Adrenal gland (tissue), 12 donors: ENCODE data around the gene ANXA6. TPM values are rescaled to one million over a fixed set of nuclear protein-coding genes. Genes with fewer than 3 reads are reported as not detected.
A peak's percentile ranks its signal among the peaks of the same experiment; 100 is the strongest.

ENCODE experiments used
- DNase-seq, 7 donors: peaks; one replicate each; pipeline ENCODE4 v3.0.0-alpha.2; 2019 to 2020
- H3K27ac ChIP-seq, 5 donors: fragments of 200-600 bp; sonication (generic) in 4 of 5; 1 replicate in 3 of 5; 2 replicates in 2 of 5; pipeline versions ENCODE4 v1.5.1 to v1.8.0; 2016 to 2020; ENCODE audit warnings: mild to moderate bottlenecking in 1 of 5
- H3K27me3 ChIP-seq: fragments of 200-600 bp; 2 replicates; pipeline ENCODE4 v1.8.0; 2021
- H3K36me3 ChIP-seq, 2 donors: fragments of 200-600 bp; replicated peaks in 1 of 2; 1 replicate in 1 of 2; 2 replicates in 1 of 2; pipeline versions ENCODE4 v1.5.1 to v1.8.0; 2018 to 2022
- H3K4me1 ChIP-seq, 2 donors: fragments of 200-600 bp; replicated peaks in 1 of 2; 1 replicate in 1 of 2; 2 replicates in 1 of 2; pipeline versions ENCODE4 v1.5.1 to v1.8.0; 2018 to 2021
- H3K4me3 ChIP-seq, 4 donors: fragments of 200-600 bp; sonication (generic) in 3 of 4; one replicate each; pipeline ENCODE4 v1.5.1; 2016 to 2018
- H3K9me3 ChIP-seq, 3 donors: fragments of 200-600 bp; sonication (generic) in 1 of 3; replicated peaks in 1 of 3; 1 replicate in 2 of 3; 2 replicates in 1 of 3; pipeline versions ENCODE4 v1.5.1 to v1.8.0; 2016 to 2021
- POLR2A ChIP-seq, 2 donors: fragments of 450-650 bp; IDR thresholded peaks; one replicate each; pipeline ENCODE4 v1.6.1; 2017; ENCODE audit warnings: antibody characterized with exemption in 2 of 2, mild to moderate bottlenecking in 2 of 2, moderate library complexity in 1 of 2
- WGBS, 4 donors: extraction: QIAGEN DNeasy Blood & Tissue Kit in 2 of 4; methylation state at CpG; one replicate each; pipeline versions ENCODE4 v1.1.5 to v1.1.7; 2013 to 2017; 5-methylcytosine and 5-hydroxymethylcytosine counted together
- intact Hi-C, 2 donors: fragments of 100-400 bp; cut with DNase I; formaldehyde crosslinking; loops; one replicate each; pipeline versions ENCODE4 v1.14.1 to v1.15.0; 2022 to 2023
- polyA plus RNA-seq, 3 donors: library from polyadenylated mRNA; stranded (reverse); fragments of 200-250 nt in 2 of 3; fragments of 350-450 nt in 1 of 3; fragmentation: Illumina TruSeq in 1 of 3; extraction: RNeasy Lipid Tissue Mini Kit (QIAGEN cat#74804) in 1 of 3; gene quantifications; one replicate each; pipeline ENCODE4 v1.2.3, GENCODE V29; 2013 to 2014
- total RNA-seq, 9 donors: library from RNA; depleted of rRNA in 4 of 9; stranded (reverse); fragments of >200 nt in 4 of 9; fragments of 120-200 nt in 1 of 9; fragmentation: NEBNext Ultra II Directional in 1 of 9; extraction: Animal tissue kit (Norgen Biotek cat#: 25700) in 1 of 9; gene quantifications; one replicate each; pipeline versions ENCODE4 v1.1.0 to v1.2.4, GENCODE V29; 2013 to 2023
- TF ChIP-seq, protein P1 (sequence below), 6 experiments: fragments of 450-650 bp in 4 of 6; fragments of 200-600 bp in 2 of 6; sonication (generic) in 1 of 6; IDR thresholded peaks; 1 replicate in 5 of 6; 2 replicates in 1 of 6; pipeline versions ENCODE4 v1.5.1 to v1.8.0; 2016 to 2021; ENCODE audit warnings: antibody characterized with exemption in 6 of 6, mild to moderate bottlenecking in 2 of 6, moderate library complexity in 1 of 6
- donor health status: healthy with polysubstance abuse.
- donor health status: Bipolar disorder and iron deficiency.
- donor health status: DM: yes; HTN: yes; CAD: no.
- donor health status: DM: no; HTN: no; CAD: no.
- donor health status: DM: no; HTN: no; CAD: no.
- donor health status: DM: yes; HTN: yes; CAD: no.

ANXA6 gene
- total and polyA plus RNA-seq, 12 donors = 115 to 382 (median 212) TPM

DNA sequence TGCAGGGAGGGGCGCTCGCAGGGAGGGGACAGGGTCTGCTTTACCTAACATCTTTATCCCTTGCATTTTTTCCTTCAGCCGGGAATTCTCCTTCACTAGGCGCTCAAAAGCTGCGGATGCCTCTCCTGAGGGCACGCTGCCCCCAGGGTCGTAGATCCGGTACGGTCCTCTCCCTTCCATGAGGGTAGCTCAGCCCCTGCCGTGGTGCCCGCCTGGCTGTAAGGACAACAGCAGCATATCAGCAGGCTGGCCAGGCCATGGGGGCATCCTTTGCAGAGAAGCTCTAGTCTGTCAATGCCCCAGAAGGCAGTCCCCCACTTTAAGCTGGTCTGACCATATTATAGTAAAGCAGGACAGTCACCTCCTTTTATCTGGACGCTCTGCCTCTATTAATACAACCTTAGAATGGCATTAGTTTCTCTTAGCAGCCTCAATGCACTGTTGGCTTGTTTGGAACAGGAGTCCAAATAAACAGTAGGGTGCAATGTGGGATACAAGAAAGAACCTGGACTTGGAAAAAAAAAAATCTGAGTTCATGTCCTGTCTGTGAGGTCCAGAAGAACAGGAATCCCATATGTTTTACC is 92.6 kb downstream of the ANXA6 start:
- no peak for DNase-seq
- Histone ChIP-seq H3K27me3 (no peaks in the 10 kb centered on the region), H3K4me1 (peaks cover 46 to 70% of the 10 kb centered on the region in 2 donors), H3K9me3 (no peaks in the 10 kb centered on the region), H3K4me3 (no peak overlapping the region), H3K36me3 (peaks cover 0 to 13% of the 10 kb centered on the region in 2 donors), H3K27ac (peak overlapping the region in 1 of 5 donors; percentile 83)
- TF ChIP-seq POLR2A (IDR thresholded peaks at IDR 0.05) = no peak
- TF ChIP-seq, protein P1, sequence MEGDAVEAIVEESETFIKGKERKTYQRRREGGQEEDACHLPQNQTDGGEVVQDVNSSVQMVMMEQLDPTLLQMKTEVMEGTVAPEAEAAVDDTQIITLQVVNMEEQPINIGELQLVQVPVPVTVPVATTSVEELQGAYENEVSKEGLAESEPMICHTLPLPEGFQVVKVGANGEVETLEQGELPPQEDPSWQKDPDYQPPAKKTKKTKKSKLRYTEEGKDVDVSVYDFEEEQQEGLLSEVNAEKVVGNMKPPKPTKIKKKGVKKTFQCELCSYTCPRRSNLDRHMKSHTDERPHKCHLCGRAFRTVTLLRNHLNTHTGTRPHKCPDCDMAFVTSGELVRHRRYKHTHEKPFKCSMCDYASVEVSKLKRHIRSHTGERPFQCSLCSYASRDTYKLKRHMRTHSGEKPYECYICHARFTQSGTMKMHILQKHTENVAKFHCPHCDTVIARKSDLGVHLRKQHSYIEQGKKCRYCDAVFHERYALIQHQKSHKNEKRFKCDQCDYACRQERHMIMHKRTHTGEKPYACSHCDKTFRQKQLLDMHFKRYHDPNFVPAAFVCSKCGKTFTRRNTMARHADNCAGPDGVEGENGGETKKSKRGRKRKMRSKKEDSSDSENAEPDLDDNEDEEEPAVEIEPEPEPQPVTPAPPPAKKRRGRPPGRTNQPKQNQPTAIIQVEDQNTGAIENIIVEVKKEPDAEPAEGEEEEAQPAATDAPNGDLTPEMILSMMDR (IDR thresholded peaks at IDR 0.05) = no peak
- intact Hi-C loops = no loop called here
- 92 to 98% (median 95%) methylated on average over 12 of the region's 12 CpGs for WGBS, 4 donors

- Histone ChIP-seq H3K9me3 (no peaks in the 10 kb centered on the region), H3K27me3 (no peaks in the 10 kb centered on the region), H3K27ac (peak overlapping the region; percentile 31 to 93 (median 83)), H3K4me1 (peaks cover 48 to 61% of the 10 kb centered on the region in 2 donors), H3K36me3 (peaks cover 0 to 24% of the 10 kb centered on the region in 2 donors), H3K4me3 (no peak overlapping the region)
- WGBS, 4 donors = 32 to 44% (median 37%) methylated on average over 14 to 17 of the region's 17 CpGs
- TF ChIP-seq, protein P1 (IDR thresholded peaks at IDR 0.05) = no peak
- TF ChIP-seq POLR2A (IDR thresholded peaks at IDR 0.05) = peak in 1 of 2 donors; percentile 48
- intact Hi-C loops = no loop called here
- DNase-seq = peak; percentile 67 to 93 (median 90)
These were observed 94.2 kb downstream of the ANXA6 start for GRCh38 chr5:151063142-151063989.

DNA sequence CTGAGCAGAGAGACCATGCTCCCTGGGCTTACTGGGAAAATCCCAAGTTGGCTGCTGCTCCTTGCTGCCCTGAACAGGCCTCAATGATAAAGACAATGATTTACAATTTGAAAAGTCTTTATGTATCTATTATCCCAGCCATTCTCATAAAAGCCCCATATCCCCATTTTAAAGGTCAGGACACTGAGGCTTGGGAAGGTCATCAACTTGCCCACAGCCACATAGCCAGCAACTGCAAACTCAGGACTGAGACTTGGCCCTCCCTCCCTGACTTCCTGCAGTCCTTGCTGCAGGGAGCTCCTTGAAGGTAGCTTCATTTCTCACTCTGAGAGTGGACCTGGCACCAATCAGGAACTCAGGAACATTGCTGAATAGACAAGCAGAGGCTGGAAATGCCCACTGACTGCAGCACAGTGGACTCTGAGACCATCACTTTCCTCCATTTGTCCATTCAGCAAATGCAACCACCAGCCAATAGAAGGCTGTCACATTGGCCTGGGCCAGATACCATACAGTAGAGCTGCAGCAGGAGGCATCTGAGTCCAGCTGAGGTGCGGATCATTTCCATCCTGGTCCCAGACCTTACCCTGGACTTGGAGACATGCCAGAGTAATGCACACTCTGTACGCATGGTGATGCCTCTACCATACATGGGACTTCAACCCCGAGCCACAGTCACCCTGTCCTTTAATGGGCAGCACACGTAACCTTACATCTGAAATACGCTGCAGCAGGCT is 95.0 kb downstream of the ANXA6 start:
- TF ChIP-seq, protein P1 (IDR thresholded peaks at IDR 0.05) = no peak
- TF ChIP-seq POLR2A (IDR thresholded peaks at IDR 0.05) = no peak
- H3K9me3 ChIP-seq = no peaks in the 10 kb centered on the region
- peaks cover 0 to 26% of the 10 kb centered on the region in 2 donors for H3K36me3 ChIP-seq
- no peak overlapping the region for H3K4me3 ChIP-seq
- no peak for DNase-seq
- 65 to 71% (median 69%) methylated on average over 5 of the region's 5 CpGs; no CpG with 5 or more reads in 1 of the 4 donors for WGBS, 4 donors
- H3K27me3 ChIP-seq = no peaks in the 10 kb centered on the region
- peak overlapping the region in 3 of 5 donors; percentile 83 to 93 (median 84) for H3K27ac ChIP-seq
- intact Hi-C loops = no loop called here
- peaks cover 41 to 53% of the 10 kb centered on the region in 2 donors for H3K4me1 ChIP-seq

DNA sequence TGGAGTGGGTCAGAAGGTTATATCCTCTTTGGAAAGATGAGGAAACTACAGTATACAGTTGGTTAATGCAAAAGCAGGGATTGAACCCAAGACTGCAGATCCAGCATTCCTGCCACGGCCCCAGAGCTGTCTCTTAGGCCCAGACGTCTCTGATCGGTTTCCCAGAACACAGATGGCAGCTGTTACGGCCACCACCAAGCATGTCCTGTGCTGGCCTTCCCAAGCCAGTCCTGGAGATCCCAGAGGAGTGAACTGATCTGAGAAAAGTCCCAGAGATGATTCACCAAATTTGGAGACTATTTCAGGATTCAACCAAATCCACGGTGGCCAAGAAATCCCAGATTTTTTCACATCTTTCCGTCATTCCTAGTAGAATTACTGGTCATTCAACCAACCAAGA is 96.8 kb downstream of the ANXA6 start:
- Histone ChIP-seq H3K36me3 (peaks cover 0 to 36% of the 10 kb centered on the region in 2 donors), H3K4me3 (no peak overlapping the region), H3K9me3 (no peaks in the 10 kb centered on the region), H3K4me1 (peaks cover 41 to 48% of the 10 kb centered on the region in 2 donors), H3K27ac (peak overlapping the region in 3 of 5 donors; percentile 31 to 88 (median 31)), H3K27me3 (no peaks in the 10 kb centered on the region)
- intact Hi-C loops = no loop called here
- TF ChIP-seq, protein P1 (IDR thresholded peaks at IDR 0.05) = no peak
- TF ChIP-seq POLR2A (IDR thresholded peaks at IDR 0.05) = no peak
- 68 to 91% (median 85%) methylated on average over 6 of the region's 6 CpGs for WGBS, 4 donors
- peak in 2 of 7 donors; percentile 41 to 43 for DNase-seq
